CD1c-positive myeloid dendritic cell (primary cell): ENCODE measurements around the gene EML4.

Experiments
- DNase-seq: peaks from one replicate; pipeline ENCODE4 v3.0.0-alpha.2; 2016; ENCODE audit errors: extremely low spot score

Gene EML4

GRCh38 chr2:42138163-42139015 is 30.8 kb upstream of the EML4 start:
- no peak for DNase-seq

GRCh38 chr2:42139101-42139500 is 30.1 kb upstream of the EML4 start:
- DNase-seq: no peak

GRCh38 chr2:42140496-42140895 is 28.7 kb upstream of the EML4 start:
- DNase-seq: no peak

- DNase-seq: peak; percentile 57
These were observed 27.2 kb upstream of the EML4 start for GRCh38 chr2:42141687-42142546.

- DNase-seq: no peak
These were observed 26.5 kb upstream of the EML4 start for GRCh38 chr2:42142547-42143184.

GRCh38 chr2:42147641-42148274 is 21.4 kb upstream of the EML4 start:
- peak; percentile 41 for DNase-seq

- no peak for DNase-seq
These were observed 19.0 kb upstream of the EML4 start for GRCh38 chr2:42150159-42150558.

- DNase-seq: no peak
These were observed 15.1 kb upstream of the EML4 start for GRCh38 chr2:42153944-42154581.

- no peak for DNase-seq
These were observed 12.4 kb upstream of the EML4 start for GRCh38 chr2:42156721-42157120.

GRCh38 chr2:42161444-42161843 is 7.7 kb upstream of the EML4 start:
- DNase-seq: no peak

- no peak for DNase-seq
These were observed 5.6 kb upstream of the EML4 start for GRCh38 chr2:42163444-42164045.

- DNase-seq: no peak
These were observed 5.1 kb upstream of the EML4 start for GRCh38 chr2:42164046-42164445.

GRCh38 chr2:42164971-42165370 is 4.2 kb upstream of the EML4 start:
- DNase-seq: no peak

- no peak for DNase-seq
These were observed 1.7 kb upstream of the EML4 start for GRCh38 chr2:42167458-42167857.

- no peak for DNase-seq
These were observed 574 bp upstream of the EML4 start for GRCh38 chr2:42168459-42169099.

- peak; percentile 57 for DNase-seq
These were observed 845 bp downstream of the EML4 start for GRCh38 chr2:42169874-42170521.

- DNase-seq: no peak
These were observed 1.7 kb downstream of the EML4 start for GRCh38 chr2:42170619-42171395.

GRCh38 chr2:42171396-42171980 is 2.3 kb downstream of the EML4 start:
- no peak for DNase-seq

GRCh38 chr2:42172020-42172419 is 2.9 kb downstream of the EML4 start:
- DNase-seq: no peak
